HepG2 (cell line): ENCODE data around the gene GNG13. TPM values are rescaled to one million over a fixed set of nuclear protein-coding genes. Genes with fewer than 3 reads are reported as not detected.

ENCODE experiments used
- ATAC-seq: fragments of 200-7000 bp; cut with Tn5 transposase; 3 replicates; pipeline ENCODE4 v1.9.1; 2020; ENCODE audit warnings: mild to moderate bottlenecking, moderate library complexity
- BruUV-seq: library from RNA; stranded (reverse); fragments of 400-500 nt; replicated peaks from 2 replicates; lab custom pipeline; 2021; lab: Mats Ljungman, UMichigan
- CTCF ChIA-PET: fragments of 300-600 bp; formaldehyde crosslinking; extraction: SDS; loops from one replicate; lab custom pipeline; 2021; ENCODE audit warnings: low total read pairs, inconsistent platforms, low intra/inter-chr PET ratio; lab: Yijun Ruan, JAX
- POLR2A ChIA-PET: fragments of 350-600 bp; sonication (Branson Sonifier 250); formaldehyde crosslinking; loops from one replicate; lab custom pipeline; 2020; ENCODE audit warnings: antibody characterized with exemption, inconsistent platforms; lab: Yijun Ruan, JAX
- DNase-seq: peaks from one replicate; pipeline ENCODE4 v3.0.0-alpha.2; 2015; ENCODE audit warnings: low spot score
- FAIRE-seq: peaks from 3 replicates; lab custom pipeline; 2011; peaks lifted over from hg19 to GRCh38; lab: Jason Lieb, UNC
- H2AFZ ChIP-seq: one replicate; pipeline ENCODE4 v1.6.1; 2011; ENCODE audit warnings: low read length, inconsistent platforms
- H3K27ac ChIP-seq: fragments of 300-600 bp; 3 replicates; pipeline ENCODE4 v1.8.0; 2011; ENCODE audit warnings: mixed run types, mild to moderate bottlenecking, mixed read lengths, low read length, inconsistent platforms; ENCODE audit not compliant: insufficient read depth; ENCODE audit errors: extremely low read length
- H3K27me3 ChIP-seq, 2 experiments: fragments of 200-600 bp in 1 of 2; 2 replicates in 1 of 2; 3 replicates in 1 of 2; pipeline versions ENCODE4 v1.6.0 to v1.8.0; 2011; ENCODE audit warnings: low read length in 2 of 2, mild to moderate bottlenecking in 2 of 2, moderate library complexity in 2 of 2, inconsistent platforms in 1 of 2; ENCODE audit not compliant: insufficient read depth in 2 of 2, control insufficient read depth in 1 of 2
- H3K36me3 ChIP-seq, 2 experiments: fragments of 200-600 bp in 1 of 2; replicated peaks in 1 of 2; 2 replicates in 1 of 2; 3 replicates in 1 of 2; pipeline versions ENCODE4 v1.5.1 to v1.8.0; 2011; ENCODE audit warnings: low read length in 2 of 2, inconsistent platforms in 1 of 2; ENCODE audit not compliant: insufficient read depth in 2 of 2, control insufficient read depth in 1 of 2
- H3K4me1 ChIP-seq: 2 replicates; pipeline ENCODE4 v1.5.1; 2012; ENCODE audit warnings: low read length, inconsistent platforms; ENCODE audit not compliant: insufficient read depth
- H3K4me2 ChIP-seq: 2 replicates; pipeline ENCODE4 v1.6.0; 2011; ENCODE audit warnings: low read depth, low read length, inconsistent platforms
- H3K4me3 ChIP-seq, 3 experiments: fragments of 200-600 bp in 1 of 3; sonication (generic), shearing (Covaris generic) in 1 of 3; replicated peaks in 1 of 3; 2 replicates each; pipeline ENCODE4 v1.5.1; 2011 to 2016; ENCODE audit warnings: low read length in 3 of 3, inconsistent platforms in 2 of 3, low read depth in 2 of 3, mild to moderate bottlenecking in 2 of 3, control low read depth in 1 of 3, mixed read lengths in 1 of 3; ENCODE audit not compliant: insufficient read depth in 1 of 3
- H3K79me2 ChIP-seq: one replicate; pipeline ENCODE4 v1.6.1; 2011; ENCODE audit warnings: low read length, inconsistent platforms; ENCODE audit not compliant: insufficient read depth
- H3K9ac ChIP-seq: 2 replicates; pipeline ENCODE4 v1.6.0; 2011; ENCODE audit warnings: mild to moderate bottlenecking, low read depth, low read length, inconsistent platforms; ENCODE audit not compliant: insufficient read depth
- H3K9me3 ChIP-seq: 2 replicates; pipeline ENCODE4 v1.5.1; 2012; ENCODE audit warnings: mild to moderate bottlenecking, low read length
- H4K20me1 ChIP-seq: 2 replicates; pipeline ENCODE4 v1.6.0; 2011; ENCODE audit warnings: inconsistent platforms, mild to moderate bottlenecking, low read length, moderate library complexity; ENCODE audit not compliant: insufficient read depth
- ATF6 ChIP-seq: sonication (generic); formaldehyde crosslinking; conservative IDR thresholded peaks from 2 replicates; pipeline ENCODE4 v1.4.0; 2020; ENCODE audit warnings: missing genetic modification reagents
- EHMT2 ChIP-seq: fragments of 200-600 bp; sonication (generic); IDR thresholded peaks from 2 replicates; pipeline ENCODE4 v1.7.0; 2017; ENCODE audit warnings: antibody characterized with exemption, low read depth, low read length, borderline replicate concordance
- FOXC1 ChIP-seq: sonication (generic); formaldehyde crosslinking; IDR thresholded peaks from 2 replicates; pipeline ENCODE4 v1.8.0; 2022; ENCODE audit warnings: mild to moderate bottlenecking, missing genetic modification reagents, borderline replicate concordance
- MEIS1 ChIP-seq: sonication (generic); formaldehyde crosslinking; IDR thresholded peaks from 2 replicates; pipeline ENCODE4 v1.9.0; 2021; ENCODE audit warnings: mild to moderate bottlenecking, missing genetic modification reagents, moderate library complexity, borderline replicate concordance
- POLR2AphosphoS5 ChIP-seq: IDR thresholded peaks from 2 replicates; pipeline ENCODE4 v1.6.1; 2012; ENCODE audit warnings: low read depth, low read length
- ZBTB10 ChIP-seq: sonication (generic); formaldehyde crosslinking; IDR thresholded peaks from 2 replicates; pipeline ENCODE4 v1.4.0; 2020; ENCODE audit warnings: missing genetic modification reagents, borderline replicate concordance
- WGBS: methylation state at CpG from one replicate; pipeline ENCODE4 v1.1.6; 2017; ENCODE audit warnings: low lambda C conversion rate; 5-methylcytosine and 5-hydroxymethylcytosine counted together
- in situ Hi-C: cut with HindIII; loops from 2 replicates; pipeline ENCODE4 v1.10.0; 2017; ENCODE audit warnings: low pct_unique_long_range_greater_than_20kb; ENCODE audit not compliant: extremely low pct_ligation_motif_present
- intact Hi-C: fragments of 100-400 bp; cut with micrococcal nuclease; formaldehyde crosslinking; loops from one replicate; pipeline ENCODE4 v1.10.0; 2022; ENCODE audit not compliant: unreplicated experiment
- polyA plus RNA-seq, 8 experiments: library from polyadenylated mRNA; depleted of rRNA in 3 of 8; stranded (reverse) in 7 of 8; unstranded in 1 of 8; fragments of >200 nt; fragmentation: Illumina TruSeq in 4 of 8; extraction: Trizol in 4 of 8; gene quantifications; 2 replicates each; pipeline versions ENCODE4 v1.2.1 to v1.2.3, GENCODE V29; 2011 to 2016; ENCODE audit warnings: low read depth in 4 of 8, missing spikeins in 1 of 8, mixed read lengths in 1 of 8; ENCODE audit not compliant: insufficient read depth in 1 of 8
- total RNA-seq, 5 experiments: library from RNA; depleted of rRNA; stranded (reverse); fragments of >200 nt; fragmentation: Illumina TruSeq; extraction: Trizol; gene quantifications; 2 replicates each; pipeline ENCODE4 v1.2.3, GENCODE V29; 2016; ENCODE audit warnings: low read depth in 1 of 5

Gene GNG13
- total and polyA plus RNA-seq, 2 of the 13 experiments (the other 11 are each of a cell fraction or from before 2014, with no cell fraction given), result not detected

GRCh38 chr16:817001-817906 lies 16.7 kb upstream of the GNG13 start:
- FAIRE-seq (no peak), ATAC-seq (no peak), DNase-seq (no peak)
- Histone ChIP-seq H3K36me3 (no peaks in the 10 kb centered on the region), H2AFZ (no peak overlapping the region), H3K79me2 (no peaks in the 10 kb centered on the region), H3K27ac (no peak overlapping the region), H3K9ac (no peak overlapping the region), H3K9me3 (0 out of 2 replicates have a peak, but pooled peaks cover 5% of the 10 kb centered on the region), H3K4me3 (no peak overlapping the region), H4K20me1 (0 out of 2 replicates have a peak, but pooled peaks cover 3% of the 10 kb centered on the region), H3K27me3 (peaks cover 20 to 72% of the 10 kb centered on the region in 2 experiments), H3K4me1 (no peaks in the 10 kb centered on the region), H3K4me2 (no peak overlapping the region)
- ChIA-PET CTCF (no interaction called here), POLR2A (no interaction called here)
- BruUV-seq, result no TSS peak
- intact Hi-C loops (no loop called here), in situ Hi-C loops (loop anchor here (25.0 kb wide), 1 partner anchor 395 kb away; no protein-coding TSS in a partner anchor)
- 61% methylated on average over 38 of the region's 71 CpGs for WGBS
- TF ChIP-seq POLR2AphosphoS5, result no peak

- in situ Hi-C loops (loop anchor here (25.0 kb wide), 1 partner anchor 396 kb away; no protein-coding TSS in a partner anchor), intact Hi-C loops (no loop called here)
- POLR2A ChIA-PET, result no interaction called here
- H3K27me3 ChIP-seq, result peaks cover 20 to 76% of the 10 kb centered on the region in 2 experiments
- no peak overlapping the region for H2AFZ ChIP-seq
- no peaks in the 10 kb centered on the region for H3K4me1 ChIP-seq
- H3K4me3 ChIP-seq, result no peak overlapping the region
- 51% methylated on average over 7 of the region's 15 CpGs for WGBS
- no peaks in the 10 kb centered on the region for H3K36me3 ChIP-seq
- ATAC-seq, result no peak
- H3K9ac ChIP-seq, result no peak overlapping the region
- H3K9me3 ChIP-seq, result 0 out of 2 replicates have a peak, but pooled peaks cover 5% of the 10 kb centered on the region
- no peak for FAIRE-seq
- no peak overlapping the region for H3K27ac ChIP-seq
- TF ChIP-seq ATF6 (no peak), FOXC1 (CRISPR knock-in tag) (no peak), MEIS1 (CRISPR knock-in tag) (no peak), EHMT2 (no peak), ZBTB10 (CRISPR knock-in tag) (no peak)
- H3K4me2 ChIP-seq, result no peak overlapping the region
- no peaks in the 10 kb centered on the region for H3K79me2 ChIP-seq
- no peak for DNase-seq
- 0 out of 2 replicates have a peak, but pooled peaks cover 3% of the 10 kb centered on the region for H4K20me1 ChIP-seq
- BruUV-seq, result no TSS peak
- CTCF ChIA-PET, result no interaction called here
These were observed 15.3 kb upstream of the GNG13 start for GRCh38 chr16:815861-816260.
